Measurements from ENCODE around the gene LRRC73. TPM values are rescaled to one million over a fixed set of nuclear protein-coding genes. Genes with fewer than 3 reads are reported as not detected.

The LRRC73 gene
- total and polyA plus RNA-seq, 2 experiments from 2014 or later = 2.9 to 3.4 TPM

DNA sequence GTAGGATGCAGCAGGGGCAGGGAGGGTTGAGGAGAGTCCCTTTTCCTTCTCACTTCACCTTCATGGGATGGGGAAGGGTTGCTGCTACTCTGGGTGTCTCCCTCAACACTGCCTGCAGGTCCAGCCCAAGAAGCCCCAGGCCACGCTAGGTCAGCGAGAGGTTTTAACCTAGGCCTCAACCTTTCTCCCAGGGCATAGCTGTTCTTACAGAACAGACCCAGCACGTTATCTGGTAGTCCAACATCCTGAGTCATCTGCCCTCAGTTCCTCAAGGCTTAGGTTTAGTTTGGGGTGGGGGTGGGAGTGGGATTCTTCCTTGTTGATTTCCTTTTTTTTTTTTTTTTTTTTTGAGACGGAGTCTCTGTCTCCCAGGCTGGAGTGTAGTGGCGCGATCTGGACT is 15.8 kb downstream of the LRRC73 start:
- no peak overlapping the region for H3K27ac ChIP-seq
- TF ChIP-seq CTCF (IDR thresholded peaks at IDR 0.05; ENCODE audit: low read depth, low read length) = no peak
- H3K9me3 ChIP-seq (ENCODE audit: low read depth) = no peaks in the 10 kb centered on the region

DNA sequence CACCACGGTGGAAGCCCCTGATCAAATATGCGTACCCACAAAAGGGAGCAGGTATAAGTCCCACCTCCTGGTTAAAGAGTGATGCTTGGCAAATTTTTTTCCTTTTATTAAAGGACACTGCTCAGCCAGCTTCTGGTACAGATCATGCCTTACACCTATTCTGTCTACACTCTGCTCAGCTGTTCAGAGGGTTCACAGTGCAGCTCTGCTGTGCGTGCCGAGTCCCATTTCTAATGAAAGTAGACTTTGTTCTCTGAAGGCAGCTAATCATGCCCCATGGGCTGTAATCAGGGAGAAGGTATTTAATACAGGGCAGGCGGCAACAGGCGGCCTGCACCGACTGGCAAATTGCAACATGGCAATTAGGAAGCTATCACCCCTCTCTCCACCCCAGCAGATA is 16.3 kb downstream of the LRRC73 start:
- Histone ChIP-seq H3K9me3 (ENCODE audit: low read depth) (no peaks in the 10 kb centered on the region), H3K4me1 (ENCODE audit: low read depth) (peaks cover 13% of the 10 kb centered on the region), H3K36me3 (peaks cover 6% of the 10 kb centered on the region), H3K27me3 (no peaks in the 10 kb centered on the region), H3K4me3 (no peak overlapping the region), H3K27ac (no peak overlapping the region)
- no peak for TF ChIP-seq CTCF (IDR thresholded peaks at IDR 0.05; ENCODE audit: low read depth, low read length)
- no peak for DNase-seq (ENCODE audit: low read depth in 1 of 2, low spot score in 1 of 2)

More for the DNA sequence above, 15.8 kb downstream of the LRRC73 start:
- no peak for DNase-seq (ENCODE audit: low read depth in 1 of 2, low spot score in 1 of 2)
- peaks cover 11% of the 10 kb centered on the region for H3K36me3 ChIP-seq
- no peak overlapping the region for H3K4me3 ChIP-seq
- peaks cover 13% of the 10 kb centered on the region for H3K4me1 ChIP-seq (ENCODE audit: low read depth)
- no peaks in the 10 kb centered on the region for H3K27me3 ChIP-seq

DNA sequence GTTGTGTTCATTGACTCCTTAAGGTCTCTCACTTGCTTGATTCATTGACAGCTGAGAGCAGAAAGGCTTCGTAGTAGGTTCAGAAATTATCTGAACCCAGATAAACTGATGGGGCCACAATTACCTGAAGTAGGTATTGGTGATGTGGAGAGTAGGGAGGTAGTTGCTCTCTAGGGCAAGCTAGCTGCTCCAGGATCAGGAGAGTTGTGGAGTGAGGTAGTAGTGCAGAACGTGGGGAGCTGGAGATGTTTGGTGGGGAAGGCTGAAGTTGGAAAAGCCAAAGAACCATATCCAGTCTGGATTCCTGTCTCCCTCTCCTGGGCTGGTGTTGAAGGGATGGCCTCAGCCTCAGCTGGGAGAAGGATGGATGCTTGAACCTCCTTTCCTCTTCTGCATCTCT is 16.9 kb downstream of the LRRC73 start:
- no peak for DNase-seq (ENCODE audit: low read depth in 1 of 2, low spot score in 1 of 2)
- no peak for TF ChIP-seq CTCF (IDR thresholded peaks at IDR 0.05; ENCODE audit: low read depth, low read length)
- no peaks in the 10 kb centered on the region for H3K9me3 ChIP-seq (ENCODE audit: low read depth)
- peaks cover 4% of the 10 kb centered on the region for H3K36me3 ChIP-seq
- no peak overlapping the region for H3K4me3 ChIP-seq
- peaks cover 13% of the 10 kb centered on the region for H3K4me1 ChIP-seq (ENCODE audit: low read depth)
- H3K27me3 ChIP-seq = no peaks in the 10 kb centered on the region
- H3K27ac ChIP-seq = no peak overlapping the region

DNA sequence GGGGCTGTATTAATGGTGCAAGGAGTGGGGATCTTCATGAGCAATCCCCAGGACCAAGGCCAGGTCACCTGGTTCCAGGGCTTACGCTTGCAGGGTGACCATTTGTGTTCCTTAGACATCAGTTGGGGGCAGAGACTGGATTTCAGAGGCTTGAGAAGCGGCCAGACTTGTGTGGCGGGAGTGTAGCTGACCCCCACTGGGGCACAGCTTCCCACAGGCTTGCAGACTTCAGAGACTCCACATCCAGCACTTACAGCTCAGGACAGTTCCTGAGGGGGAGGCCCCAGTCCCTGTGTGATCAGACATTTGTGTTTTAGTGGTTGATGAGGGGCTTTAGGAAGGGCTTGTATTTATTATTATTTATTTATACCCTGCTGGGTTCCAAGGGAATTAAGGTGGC is 17.5 kb downstream of the LRRC73 start:
- no peak for TF ChIP-seq CTCF (IDR thresholded peaks at IDR 0.05; ENCODE audit: low read depth, low read length)
- Histone ChIP-seq H3K36me3 (peaks cover 2% of the 10 kb centered on the region), H3K4me3 (no peak overlapping the region), H3K27me3 (no peaks in the 10 kb centered on the region), H3K27ac (no peak overlapping the region), H3K4me1 (ENCODE audit: low read depth) (peaks cover 13% of the 10 kb centered on the region), H3K9me3 (ENCODE audit: low read depth) (no peaks in the 10 kb centered on the region)
- peak in 1 of 2 donors; percentile 40 for DNase-seq (ENCODE audit: low read depth in 1 of 2, low spot score in 1 of 2)

DNA sequence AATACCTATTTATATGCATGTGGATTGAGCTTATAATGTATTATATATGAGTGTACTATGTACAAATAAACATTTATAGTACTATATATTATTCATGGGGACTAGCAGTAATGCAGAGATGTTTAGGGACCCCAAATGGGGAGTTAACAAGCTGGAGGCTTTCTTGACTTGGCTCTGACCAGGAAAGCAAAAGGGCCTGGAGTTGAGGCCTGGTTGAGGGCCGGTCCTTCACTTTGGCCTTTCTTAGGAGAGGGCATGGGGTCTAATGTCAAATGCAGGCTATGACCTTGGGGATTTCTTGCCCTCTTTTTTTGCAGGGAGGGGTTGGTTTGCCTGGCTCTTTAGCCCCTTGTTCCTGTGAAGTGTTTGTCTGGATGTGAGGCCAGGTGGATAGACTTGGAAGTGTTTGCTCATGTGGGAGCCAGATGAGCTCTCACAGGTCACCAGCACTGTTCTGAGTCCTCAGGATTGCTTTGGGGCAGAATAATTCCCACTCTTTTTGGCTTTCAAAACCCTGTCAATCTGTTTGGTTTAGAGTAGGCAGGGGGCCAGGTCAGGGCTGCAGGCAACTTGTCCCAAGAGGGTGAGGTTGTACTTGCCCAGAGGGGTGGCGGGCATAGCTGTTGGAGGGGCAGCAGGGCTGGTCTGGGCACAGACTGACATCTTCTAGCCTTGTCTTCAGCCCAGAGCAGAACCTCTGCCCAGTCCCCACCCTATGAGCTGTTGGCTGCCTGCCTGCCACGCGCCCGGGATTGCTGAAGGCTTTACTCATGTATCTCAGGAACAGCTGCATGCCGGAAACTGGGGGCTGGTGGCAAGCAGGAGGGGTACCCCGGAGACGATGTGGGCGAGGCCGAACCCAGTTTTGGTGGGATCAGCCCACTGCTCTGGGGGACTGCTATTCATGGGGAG is 18.1 kb downstream of the LRRC73 start:
- DNase-seq (ENCODE audit: low read depth in 1 of 2, low spot score in 1 of 2) = peak in 1 of 2 donors; percentile 77
- H3K9me3 ChIP-seq (ENCODE audit: low read depth) = no peaks in the 10 kb centered on the region
- TF ChIP-seq CTCF (IDR thresholded peaks at IDR 0.05; ENCODE audit: low read depth, low read length) = no peak
- H3K27me3 ChIP-seq = no peaks in the 10 kb centered on the region
- no peaks in the 10 kb centered on the region for H3K36me3 ChIP-seq
- no peak overlapping the region for H3K4me3 ChIP-seq
- H3K27ac ChIP-seq = no peak overlapping the region
- H3K4me1 ChIP-seq (ENCODE audit: low read depth) = peaks cover 13% of the 10 kb centered on the region
